HuH-7.5 (cell line): Measurements from ENCODE around the gene TASP1.
A peak's percentile ranks its signal among the peaks of the same experiment; 100 is the strongest.
"Not testable (repeated sequence)": the region's sequence is repeated elsewhere in the genome, so short reads cannot be mapped to it uniquely, and the experiment has no call there.

Source experiments
- DNase-seq: peaks from one replicate; pipeline ENCODE4 v3.0.0; 2011; ENCODE audit warnings: low spot score

The TASP1 gene

GRCh38 chr20:13648291-13649228 is 9.8 kb upstream of the TASP1 start:
- DNase-seq, result no peak

- DNase-seq, result no peak
Measured at GRCh38 chr20:13644010-13644409, 5.3 kb upstream of the TASP1 start.

GRCh38 chr20:13639150-13639497 is 392 bp upstream of the TASP1 start:
- no peak for DNase-seq

GRCh38 chr20:13638162-13638495 is 603 bp downstream of the TASP1 start:
- peak; percentile 27 for DNase-seq

- DNase-seq, result no peak
Measured at GRCh38 chr20:13632431-13632830, 6.3 kb downstream of the TASP1 start.

GRCh38 chr20:13627525-13627924 is 11.2 kb downstream of the TASP1 start:
- DNase-seq, result not testable (repeated sequence)

- DNase-seq, result no peak
Measured at GRCh38 chr20:13626724-13627123, 12.0 kb downstream of the TASP1 start.

GRCh38 chr20:13625304-13625979 is 13.3 kb downstream of the TASP1 start:
- DNase-seq, result no peak

- DNase-seq, result not testable (repeated sequence)
Measured at GRCh38 chr20:13619415-13619814, 19.3 kb downstream of the TASP1 start.

GRCh38 chr20:13618456-13618855 is 20.3 kb downstream of the TASP1 start:
- DNase-seq, result not testable (repeated sequence)

- DNase-seq, result not testable (repeated sequence)
Measured at GRCh38 chr20:13617585-13617984, 21.1 kb downstream of the TASP1 start.

- DNase-seq, result not testable (repeated sequence)
Measured at GRCh38 chr20:13616713-13617112, 22.0 kb downstream of the TASP1 start.

- no peak for DNase-seq
Measured at GRCh38 chr20:13613917-13614316, 24.8 kb downstream of the TASP1 start.

- DNase-seq, result no peak
Measured at GRCh38 chr20:13611611-13612125, 27.1 kb downstream of the TASP1 start.

GRCh38 chr20:13610184-13610583 is 28.5 kb downstream of the TASP1 start:
- DNase-seq, result no peak

GRCh38 chr20:13608066-13608465 is 30.7 kb downstream of the TASP1 start:
- DNase-seq, result no peak

- not testable (repeated sequence) for DNase-seq
Measured at GRCh38 chr20:13593423-13593822, 45.3 kb downstream of the TASP1 start.

GRCh38 chr20:13588049-13588448 is 50.7 kb downstream of the TASP1 start:
- no peak for DNase-seq

- no peak for DNase-seq
Measured at GRCh38 chr20:13587370-13587769, 51.4 kb downstream of the TASP1 start.

- DNase-seq, result no peak
Measured at GRCh38 chr20:13586133-13586532, 52.6 kb downstream of the TASP1 start.

GRCh38 chr20:13581451-13581850 is 57.3 kb downstream of the TASP1 start:
- no peak for DNase-seq

GRCh38 chr20:13580707-13581106 is 58.0 kb downstream of the TASP1 start:
- DNase-seq, result no peak

- no peak for DNase-seq
Measured at GRCh38 chr20:13574071-13574470, 64.7 kb downstream of the TASP1 start.
